ENCODE results near the gene OSMR.

DNA sequence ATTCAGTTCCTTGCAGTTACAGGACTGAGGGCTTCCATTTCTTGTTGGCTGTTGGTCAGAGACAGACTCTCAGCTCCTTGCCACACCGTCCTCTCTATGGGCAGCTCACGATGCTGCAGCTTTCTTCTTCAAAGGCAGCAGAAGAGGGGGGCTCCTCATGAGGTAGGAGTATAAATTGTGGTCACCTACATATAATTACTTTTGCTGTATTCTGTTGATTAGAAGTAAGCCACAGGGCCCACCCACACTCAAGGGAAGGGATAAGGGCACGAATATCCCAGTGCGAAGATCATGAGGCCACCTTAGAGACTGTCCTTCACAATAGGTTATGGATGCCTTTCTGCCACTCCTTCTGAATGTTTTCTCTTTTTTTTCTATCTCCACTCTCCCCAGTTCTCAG, 43.7 kb upstream of the OSMR start:
- no peak for TF ChIP-seq POLR2A (IDR thresholded peaks at IDR 0.05; ENCODE audit: low read length)
- TF ChIP-seq GATA1 (IDR thresholded peaks at IDR 0.05; ENCODE audit: low read depth, low read length) = no peak

Measured in erythroblast (primary cell).